Germinal center (tissue), 1 donor: ENCODE data around the gene NDUFV3.
"Not testable (repeated sequence)": the region's sequence is repeated elsewhere in the genome, so short reads cannot be mapped to it uniquely, and the experiment has no call there.

ENCODE experiments used
- DNase-seq: peaks from one replicate; pipeline ENCODE4 v3.0.0; 2012; ENCODE audit warnings: mixed read lengths, low spot score

The NDUFV3 gene

GRCh38 chr21:42936360-42936759 lies 43.3 kb downstream of the NDUFV3 start:
- not testable (repeated sequence) for DNase-seq

- DNase-seq = not testable (repeated sequence)
These were observed 44.2 kb downstream of the NDUFV3 start for GRCh38 chr21:42937034-42937940.

- no peak for DNase-seq
These were observed 45.0 kb downstream of the NDUFV3 start for GRCh38 chr21:42937960-42938605.

DNA sequence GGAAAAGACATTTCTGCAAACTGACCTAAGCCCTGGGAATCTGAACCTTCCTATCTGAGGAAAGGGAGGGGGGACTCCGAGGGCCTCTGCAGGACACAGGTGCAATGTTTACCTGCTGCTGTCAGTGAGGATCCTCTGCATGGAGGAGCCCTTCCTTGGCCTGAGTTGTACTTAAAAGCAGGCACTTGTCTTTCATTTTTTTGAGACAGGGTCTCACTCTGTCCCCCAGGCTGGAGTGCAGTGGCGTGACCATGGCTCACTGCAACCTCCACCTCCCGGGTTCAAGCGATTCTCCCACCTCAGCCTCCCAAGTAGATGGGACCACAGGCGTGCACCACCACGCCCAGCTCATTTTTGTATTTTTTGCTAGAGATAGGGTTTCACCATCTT lies 45.5 kb downstream of the NDUFV3 start:
- not testable (repeated sequence) for DNase-seq

DNA sequence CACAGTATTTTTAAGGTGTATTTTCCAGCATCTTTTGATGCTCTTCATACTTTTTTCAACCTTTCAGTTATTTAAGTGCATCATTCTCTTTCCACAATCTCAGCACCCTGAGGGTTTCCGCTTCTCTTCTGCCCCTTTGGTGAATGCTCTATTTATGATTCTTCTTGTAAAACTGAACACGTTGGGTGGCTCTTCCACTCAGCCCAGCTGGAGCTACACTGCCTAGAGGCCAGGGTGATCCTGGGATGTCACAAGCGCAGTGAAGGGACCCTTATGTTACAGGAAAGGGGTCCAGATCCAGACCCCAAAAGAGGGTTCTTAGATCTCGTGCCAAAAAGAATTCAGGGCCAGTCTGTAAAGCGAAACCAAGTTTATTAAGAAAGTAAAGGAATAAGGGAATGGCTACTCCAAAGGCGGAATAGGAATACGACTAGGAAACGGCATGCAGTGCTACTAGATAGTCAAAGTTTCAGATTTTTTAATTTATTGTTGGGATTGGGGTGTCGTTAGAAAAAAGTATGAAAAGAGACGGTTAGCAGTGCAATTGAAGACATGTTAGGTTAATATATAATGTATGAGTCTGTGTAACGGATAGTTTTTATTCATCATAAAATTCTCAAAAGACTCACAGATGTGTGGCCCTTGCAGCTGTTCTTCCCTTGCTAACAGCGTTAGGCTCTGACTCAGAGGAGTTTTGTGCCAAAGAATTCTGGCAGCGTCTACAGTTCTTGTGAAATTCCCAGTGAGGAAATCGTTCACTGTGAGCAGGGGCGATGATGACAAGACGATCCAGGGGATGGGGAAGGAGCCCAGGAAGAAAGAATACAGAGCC lies 46.7 kb downstream of the NDUFV3 start:
- DNase-seq = no peak

- DNase-seq = no peak
These were observed 48.6 kb downstream of the NDUFV3 start for GRCh38 chr21:42941696-42942085.

GRCh38 chr21:42942244-42942643 lies 49.1 kb downstream of the NDUFV3 start:
- no peak for DNase-seq

DNA sequence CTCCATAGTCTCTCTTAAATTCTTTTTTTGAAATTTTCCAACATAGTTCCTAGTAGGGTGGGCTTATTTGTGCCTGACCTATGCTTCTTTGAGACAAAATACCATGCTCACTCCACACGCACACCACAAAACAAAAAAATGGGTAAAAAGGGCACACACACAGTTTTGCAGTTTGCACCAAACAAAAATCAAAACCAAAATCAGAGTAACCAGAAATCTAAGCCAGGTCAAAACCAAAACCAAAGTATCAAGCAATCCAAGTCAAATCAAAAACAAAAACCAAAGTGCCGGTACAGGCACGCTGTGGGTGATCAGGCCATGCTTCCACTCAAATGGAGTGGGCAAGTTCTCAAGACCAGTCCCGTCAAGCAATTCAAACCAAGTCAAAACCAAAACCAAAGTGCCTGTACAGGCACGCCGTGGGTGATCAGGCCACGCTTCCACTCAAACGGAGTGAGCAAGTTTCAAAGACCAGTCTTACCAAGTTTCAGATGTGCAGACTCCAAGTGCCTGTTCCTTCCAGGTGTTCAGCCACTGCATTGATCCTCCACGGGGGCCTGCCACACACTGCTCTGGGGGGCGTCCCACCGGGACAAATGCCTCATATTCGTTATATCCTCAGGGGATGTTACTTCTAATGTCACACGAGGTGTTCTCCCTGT lies 56.1 kb downstream of the NDUFV3 start:
- DNase-seq = not testable (repeated sequence)

GRCh38 chr21:42951193-42951592 lies 58.1 kb downstream of the NDUFV3 start:
- not testable (repeated sequence) for DNase-seq

DNA sequence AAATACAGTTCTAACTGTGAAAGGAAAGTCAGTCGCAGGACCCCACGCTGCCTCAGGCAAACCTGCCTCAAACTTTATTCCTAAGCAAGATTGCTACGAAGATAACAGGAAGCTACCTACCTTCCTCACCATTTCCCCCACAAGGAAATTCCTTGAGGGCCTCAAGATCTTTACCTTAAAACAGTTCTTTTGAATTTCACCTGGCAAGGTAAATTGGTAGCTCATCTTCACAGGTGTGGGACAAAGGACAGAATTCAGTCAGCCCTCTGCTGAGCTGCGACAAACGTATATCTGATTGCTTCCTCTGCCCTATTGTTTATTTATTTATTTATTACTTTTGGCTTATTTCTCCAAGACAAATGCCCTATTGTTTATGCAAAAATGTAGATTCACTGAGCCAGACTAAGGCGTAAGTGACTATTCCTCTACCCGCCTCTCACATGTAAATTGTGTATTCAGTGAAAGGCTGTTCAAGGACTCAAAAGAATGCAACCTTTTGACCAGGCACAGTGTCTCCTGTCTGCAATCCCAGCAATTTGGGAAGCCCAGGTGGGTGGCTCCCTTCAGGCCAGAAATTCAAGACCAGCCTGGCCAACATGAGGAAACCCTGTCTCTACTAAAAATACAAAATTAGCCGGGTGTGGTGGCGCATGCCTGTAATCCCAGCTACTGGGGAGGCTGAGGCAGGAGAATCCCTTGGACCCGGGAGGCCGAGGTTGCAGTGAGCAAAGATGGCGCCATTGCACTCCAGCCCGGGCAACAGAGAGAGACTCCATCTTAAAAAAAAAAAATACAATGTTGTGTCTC lies 63.9 kb downstream of the NDUFV3 start:
- no peak for DNase-seq

DNA sequence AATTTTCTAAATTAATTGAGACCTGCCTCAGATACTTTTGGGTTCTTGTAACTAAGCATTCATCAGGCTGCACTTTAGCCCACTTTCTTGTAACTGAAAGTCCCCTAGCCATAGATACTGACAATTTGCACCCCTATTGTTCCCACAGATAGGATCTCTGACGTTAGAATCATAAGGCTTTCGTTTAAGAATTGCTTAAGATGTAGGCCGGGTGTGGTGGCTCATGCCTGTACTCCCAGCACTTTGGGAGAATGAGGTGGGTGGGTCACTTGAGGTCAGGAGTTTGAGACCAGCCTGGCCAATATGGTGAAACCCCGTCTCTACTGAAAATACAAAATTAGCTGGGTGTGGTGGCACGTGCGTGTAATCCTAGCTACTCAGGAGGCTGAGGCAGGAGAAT lies 65.0 kb downstream of the NDUFV3 start:
- DNase-seq = not testable (repeated sequence)

DNA sequence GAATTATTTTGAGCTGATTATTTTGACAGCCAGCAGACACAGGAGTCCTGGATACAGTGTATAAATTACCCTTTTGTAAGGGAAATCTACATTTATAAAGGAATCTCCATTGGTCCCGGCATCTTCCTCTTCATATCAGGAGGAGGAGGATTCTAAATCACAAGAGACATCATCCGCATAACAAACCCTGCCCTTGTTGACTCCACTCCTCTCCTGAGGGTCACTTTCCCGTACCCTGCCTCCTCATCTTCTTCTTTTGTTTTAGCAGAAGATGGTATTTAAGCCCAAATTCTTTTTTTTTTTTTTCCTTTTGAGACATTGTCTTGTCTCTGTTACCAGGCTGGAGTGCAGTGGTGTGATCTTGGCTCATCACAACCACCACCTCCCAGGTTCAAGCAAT lies 66.6 kb downstream of the NDUFV3 start:
- no peak for DNase-seq

- DNase-seq = no peak
These were observed 69.4 kb downstream of the NDUFV3 start for GRCh38 chr21:42962380-42963007.
